Neuronal stem cell (in vitro differentiated cells): Measurements from ENCODE around the gene CLRN1.

Experiments
- DNase-seq: peaks from one replicate; pipeline ENCODE4 v3.0.0-alpha.2; 2013; ENCODE audit warnings: low spot score
- H2AFZ ChIP-seq: one replicate; pipeline ENCODE4 v1.6.1; 2013; ENCODE audit warnings: mild to moderate bottlenecking, low read length, inconsistent platforms
- H2AK5ac ChIP-seq: 2 replicates; pipeline ENCODE4 v1.6.1; 2013; ENCODE audit warnings: low read depth, mild to moderate bottlenecking, inconsistent platforms, low read length, moderate library complexity, mixed read lengths
- H2BK120ac ChIP-seq: 2 replicates; pipeline ENCODE4 v1.6.1; 2013; ENCODE audit warnings: low read depth, mild to moderate bottlenecking, inconsistent platforms, low read length, moderate library complexity, mixed read lengths
- H2BK12ac ChIP-seq: one replicate; pipeline ENCODE4 v1.6.1; 2013; ENCODE audit warnings: low read length, inconsistent platforms
- H2BK15ac ChIP-seq: 2 replicates; pipeline ENCODE4 v1.6.1; 2013; ENCODE audit warnings: mild to moderate bottlenecking, low read length, inconsistent platforms, mixed read lengths
- H2BK5ac ChIP-seq: one replicate; pipeline ENCODE4 v1.6.1; 2013; ENCODE audit warnings: inconsistent platforms, mild to moderate bottlenecking, low read length, moderate library complexity
- H3K14ac ChIP-seq: one replicate; pipeline ENCODE4 v1.6.1; 2013; ENCODE audit warnings: low read length, inconsistent platforms
- H3K18ac ChIP-seq: 2 replicates; pipeline ENCODE4 v1.6.1; 2013; ENCODE audit warnings: low read length, inconsistent platforms
- H3K23ac ChIP-seq: 2 replicates; pipeline ENCODE4 v1.6.1; 2013; ENCODE audit warnings: low read depth, mild to moderate bottlenecking, mixed read lengths, low read length, inconsistent platforms; ENCODE audit not compliant: poor library complexity
- H3K27ac ChIP-seq: replicated peaks from 3 replicates; pipeline ENCODE4 v1.5.1; 2013; ENCODE audit warnings: low read length, inconsistent platforms
- H3K27me3 ChIP-seq, 3 experiments: 2 replicates each; pipeline ENCODE4 v1.6.1; 2013; ENCODE audit warnings: low read length in 3 of 3, mild to moderate bottlenecking in 2 of 3, inconsistent platforms in 1 of 3, low read depth in 1 of 3, mixed read lengths in 1 of 3, moderate library complexity in 1 of 3; ENCODE audit not compliant: control insufficient read depth in 3 of 3, insufficient read depth in 3 of 3
- H3K36me3 ChIP-seq, 2 donors: replicated peaks in 1 of 2; 2 replicates each; pipeline ENCODE4 v1.6.1; 2013; ENCODE audit warnings: low read length in 2 of 2; ENCODE audit not compliant: control insufficient read depth in 2 of 2, insufficient read depth in 2 of 2
- H3K4ac ChIP-seq: 2 replicates; pipeline ENCODE4 v1.6.1; 2013; ENCODE audit warnings: inconsistent platforms, mild to moderate bottlenecking, low read length, moderate library complexity
- H3K4me1 ChIP-seq, 2 donors: 1 replicate in 1 of 2; 2 replicates in 1 of 2; pipeline ENCODE4 v1.6.1; 2013; ENCODE audit warnings: low read length in 2 of 2, low read depth in 1 of 2; ENCODE audit not compliant: control insufficient read depth in 2 of 2, insufficient read depth in 1 of 2
- H3K4me2 ChIP-seq: one replicate; pipeline ENCODE4 v1.6.1; 2013; ENCODE audit warnings: mild to moderate bottlenecking, low read length, inconsistent platforms; ENCODE audit not compliant: insufficient read depth, poor library complexity, severe bottlenecking
- H3K4me3 ChIP-seq, 2 donors: 2 replicates each; pipeline ENCODE4 v1.5.1; 2013; ENCODE audit warnings: low read length in 2 of 2, mild to moderate bottlenecking in 2 of 2, inconsistent platforms in 1 of 2, moderate library complexity in 1 of 2
- H3K79me1 ChIP-seq: one replicate; pipeline ENCODE4 v1.6.1; 2013; ENCODE audit warnings: low read depth, mild to moderate bottlenecking, inconsistent platforms, low read length, moderate library complexity
- H3K9ac ChIP-seq: one replicate; pipeline ENCODE4 v1.6.1; 2013; ENCODE audit warnings: mild to moderate bottlenecking, low read depth, low read length, inconsistent platforms; ENCODE audit not compliant: poor library complexity
- H3K9me3 ChIP-seq, 2 donors: replicated peaks in 1 of 2; 2 replicates each; pipeline versions ENCODE3 to v1.6.1; 2013; ENCODE audit warnings: low read length in 2 of 2, mild to moderate bottlenecking in 2 of 2, inconsistent platforms in 1 of 2, low read depth in 1 of 2, mixed read lengths in 1 of 2, moderate library complexity in 1 of 2; ENCODE audit not compliant: control insufficient read depth in 2 of 2, insufficient read depth in 1 of 2
- H4K8ac ChIP-seq: one replicate; pipeline ENCODE4 v1.6.1; 2013; ENCODE audit warnings: low read depth, mild to moderate bottlenecking, inconsistent platforms, low read length, moderate library complexity
- H4K91ac ChIP-seq: one replicate; pipeline ENCODE4 v1.6.1; 2013; ENCODE audit warnings: low read length, low read depth, mild to moderate bottlenecking, inconsistent platforms; ENCODE audit not compliant: poor library complexity
- WGBS, 2 donors: extraction: QIAGEN DNeasy Blood & Tissue Kit; methylation state at CpG; one replicate each; pipeline ENCODE4 v1.1.7; 2013; ENCODE audit warnings: missing lambda C conversion rate in 2 of 2, mixed read lengths in 1 of 2; ENCODE audit not compliant: insufficient read length in 2 of 2, insufficient replicate concordance in 1 of 2; ENCODE audit errors: extremely low coverage in 2 of 2; 5-methylcytosine and 5-hydroxymethylcytosine counted together

Gene CLRN1

GRCh38 chr3:150942221-150942620 is 30.3 kb downstream of the CLRN1 start:
- no peaks in the 10 kb centered on the region for H3K9me3 ChIP-seq
- H3K36me3 ChIP-seq, result no peaks in the 10 kb centered on the region
- no peak overlapping the region for H2BK15ac ChIP-seq
- H2BK12ac ChIP-seq, result no peak overlapping the region
- no peak overlapping the region for H3K9ac ChIP-seq
- H3K4me3 ChIP-seq, result no peak overlapping the region
- no peak overlapping the region for H3K27ac ChIP-seq
- no CpG with 5 or more reads among the region's 3 CpGs for WGBS, 2 donors
- no peak overlapping the region for H2AFZ ChIP-seq
- H2BK120ac ChIP-seq, result no peak overlapping the region
- H3K4ac ChIP-seq, result no peak overlapping the region
- H3K23ac ChIP-seq, result no peak overlapping the region
- H3K14ac ChIP-seq, result no peak overlapping the region
- H3K27me3 ChIP-seq, result peaks cover 0 to 4% (median 0%) of the 10 kb centered on the region in 3 experiments
- no peak overlapping the region for H2AK5ac ChIP-seq
- no peak overlapping the region for H4K91ac ChIP-seq
- no peak overlapping the region for H2BK5ac ChIP-seq
- no peak for DNase-seq
- no peaks in the 10 kb centered on the region for H3K4me1 ChIP-seq
- no peak overlapping the region for H3K18ac ChIP-seq
- no peaks in the 10 kb centered on the region for H3K79me1 ChIP-seq
- no peak overlapping the region for H3K4me2 ChIP-seq
- H4K8ac ChIP-seq, result no peak overlapping the region

GRCh38 chr3:150936693-150937092 is 35.8 kb downstream of the CLRN1 start:
- Histone ChIP-seq H3K9ac (no peak overlapping the region), H3K27ac (no peak overlapping the region), H2BK15ac (no peak overlapping the region), H3K18ac (no peak overlapping the region), H2AFZ (no peak overlapping the region), H2BK120ac (no peak overlapping the region), H4K8ac (no peak overlapping the region), H3K4me2 (no peak overlapping the region), H4K91ac (no peak overlapping the region), H3K4me3 (no peak overlapping the region), H3K23ac (no peak overlapping the region), H3K36me3 (no peaks in the 10 kb centered on the region), H3K79me1 (no peaks in the 10 kb centered on the region), H2BK5ac (no peak overlapping the region), H3K9me3 (no peaks in the 10 kb centered on the region), H3K4me1 (no peaks in the 10 kb centered on the region), H2BK12ac (no peak overlapping the region), H2AK5ac (no peak overlapping the region), H3K14ac (no peak overlapping the region), H3K27me3 (peaks cover 0 to 4% (median 0%) of the 10 kb centered on the region in 3 experiments), H3K4ac (no peak overlapping the region)
- no peak for DNase-seq
- WGBS, 2 donors, result no CpG with 5 or more reads among the region's 2 CpGs

- no peak overlapping the region for H2AK5ac ChIP-seq
- no peak overlapping the region for H2BK120ac ChIP-seq
- H3K36me3 ChIP-seq, result no peaks in the 10 kb centered on the region
- H2AFZ ChIP-seq, result no peak overlapping the region
- no peak overlapping the region for H4K8ac ChIP-seq
- H2BK5ac ChIP-seq, result no peak overlapping the region
- WGBS, 2 donors, result no CpG with 5 or more reads among the region's 1 CpG
- no peak overlapping the region for H3K23ac ChIP-seq
- H2BK15ac ChIP-seq, result no peak overlapping the region
- no peak overlapping the region for H4K91ac ChIP-seq
- H3K27me3 ChIP-seq, result peaks cover 0 to 6% (median 0%) of the 10 kb centered on the region in 3 experiments
- no peak overlapping the region for H2BK12ac ChIP-seq
- no peaks in the 10 kb centered on the region for H3K9me3 ChIP-seq
- DNase-seq, result no peak
- H3K18ac ChIP-seq, result no peak overlapping the region
- H3K4me2 ChIP-seq, result no peak overlapping the region
- no peak overlapping the region for H3K4ac ChIP-seq
- no peaks in the 10 kb centered on the region for H3K79me1 ChIP-seq
- no peak overlapping the region for H3K27ac ChIP-seq
- H3K14ac ChIP-seq, result no peak overlapping the region
- no peak overlapping the region for H3K9ac ChIP-seq
- no peak overlapping the region for H3K4me3 ChIP-seq
- H3K4me1 ChIP-seq, result peaks cover 0 to 2% of the 10 kb centered on the region in 2 donors
Measured at GRCh38 chr3:150933473-150933995, 39.0 kb downstream of the CLRN1 start.

- Histone ChIP-seq H2BK5ac (no peak overlapping the region), H3K9ac (no peak overlapping the region), H3K79me1 (no peaks in the 10 kb centered on the region), H2BK120ac (no peak overlapping the region), H3K27me3 (peaks cover 0 to 5% (median 0%) of the 10 kb centered on the region in 3 experiments), H2BK15ac (no peak overlapping the region), H2BK12ac (no peak overlapping the region), H4K91ac (no peak overlapping the region), H3K27ac (no peak overlapping the region), H3K4ac (no peak overlapping the region), H3K4me3 (no peak overlapping the region), H3K9me3 (no peaks in the 10 kb centered on the region), H3K18ac (no peak overlapping the region), H2AK5ac (no peak overlapping the region), H3K36me3 (no peaks in the 10 kb centered on the region), H4K8ac (no peak overlapping the region), H2AFZ (no peak overlapping the region), H3K23ac (no peak overlapping the region), H3K4me2 (no peak overlapping the region), H3K14ac (no peak overlapping the region), H3K4me1 (peaks cover 0 to 2% of the 10 kb centered on the region in 2 donors)
- WGBS, 2 donors, result no CpG with 5 or more reads among the region's 1 CpG
- no peak for DNase-seq
Measured at GRCh38 chr3:150931745-150932144, 40.8 kb downstream of the CLRN1 start.
